CD4-positive, alpha-beta T cell treated with Interleukin-2 at 100 ng/mL for 4 hours (primary cell): Measurements from ENCODE around the gene CAPN5.

Source experiments
- DNase-seq: peaks from one replicate; pipeline ENCODE4 v3.0.0-alpha.2; 2020; ENCODE audit warnings: low spot score

CAPN5 gene

DNA sequence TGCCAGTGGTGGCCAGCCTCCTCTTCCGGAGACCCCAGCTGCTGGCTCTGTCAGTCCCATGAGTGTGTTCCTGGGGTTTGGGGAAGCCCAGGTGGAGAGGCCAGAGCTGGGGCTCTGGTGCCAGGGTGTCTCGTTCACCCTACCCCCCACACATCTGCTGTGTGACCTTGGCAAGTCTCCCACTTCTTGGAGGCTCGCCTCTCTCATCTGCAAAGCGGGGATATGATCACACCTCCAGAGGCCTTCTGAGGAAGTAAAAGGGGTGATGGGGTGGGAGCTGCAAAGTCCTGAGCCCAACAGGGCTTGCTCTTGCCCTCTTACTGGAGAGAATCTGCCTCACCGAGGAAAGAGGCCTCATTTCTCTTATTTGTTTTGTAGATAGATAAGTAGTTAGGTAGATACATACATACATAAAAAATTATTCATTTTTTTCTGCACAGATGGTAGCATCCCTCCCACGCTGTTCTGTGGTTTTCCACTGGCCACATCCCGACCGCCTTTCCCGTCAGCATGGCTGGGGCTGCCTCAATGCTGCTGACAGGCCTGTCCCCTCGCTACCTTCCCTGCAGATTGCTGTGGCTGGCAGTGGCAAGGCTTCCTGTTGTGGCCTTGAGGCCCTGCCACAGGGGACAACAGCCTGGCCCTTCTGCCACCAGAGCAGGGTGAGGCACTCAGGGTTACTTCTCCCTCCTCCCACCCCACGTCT lies 85.2 kb downstream of the CAPN5 start:
- peak; percentile 24 for DNase-seq

DNA sequence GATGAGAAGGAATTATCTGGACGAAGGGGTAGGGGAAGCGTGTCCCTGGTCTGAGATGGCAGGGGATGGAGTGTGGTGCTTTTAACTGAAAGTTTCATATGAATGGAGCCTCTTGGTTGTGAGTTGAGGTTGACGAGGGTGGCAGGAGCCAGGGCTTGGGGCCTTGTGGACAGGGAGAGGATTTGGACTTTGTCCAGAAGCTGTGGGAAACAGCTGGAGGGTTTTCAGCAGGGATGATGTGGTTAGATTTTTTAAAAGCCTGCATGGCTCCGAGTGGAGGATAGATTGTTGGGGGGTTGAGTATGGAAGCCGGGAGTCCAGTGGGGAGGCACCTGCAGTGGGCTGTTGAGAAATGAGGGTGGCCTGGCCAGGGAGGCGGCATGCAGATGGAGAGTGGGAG lies 86.1 kb downstream of the CAPN5 start:
- no peak for DNase-seq

DNA sequence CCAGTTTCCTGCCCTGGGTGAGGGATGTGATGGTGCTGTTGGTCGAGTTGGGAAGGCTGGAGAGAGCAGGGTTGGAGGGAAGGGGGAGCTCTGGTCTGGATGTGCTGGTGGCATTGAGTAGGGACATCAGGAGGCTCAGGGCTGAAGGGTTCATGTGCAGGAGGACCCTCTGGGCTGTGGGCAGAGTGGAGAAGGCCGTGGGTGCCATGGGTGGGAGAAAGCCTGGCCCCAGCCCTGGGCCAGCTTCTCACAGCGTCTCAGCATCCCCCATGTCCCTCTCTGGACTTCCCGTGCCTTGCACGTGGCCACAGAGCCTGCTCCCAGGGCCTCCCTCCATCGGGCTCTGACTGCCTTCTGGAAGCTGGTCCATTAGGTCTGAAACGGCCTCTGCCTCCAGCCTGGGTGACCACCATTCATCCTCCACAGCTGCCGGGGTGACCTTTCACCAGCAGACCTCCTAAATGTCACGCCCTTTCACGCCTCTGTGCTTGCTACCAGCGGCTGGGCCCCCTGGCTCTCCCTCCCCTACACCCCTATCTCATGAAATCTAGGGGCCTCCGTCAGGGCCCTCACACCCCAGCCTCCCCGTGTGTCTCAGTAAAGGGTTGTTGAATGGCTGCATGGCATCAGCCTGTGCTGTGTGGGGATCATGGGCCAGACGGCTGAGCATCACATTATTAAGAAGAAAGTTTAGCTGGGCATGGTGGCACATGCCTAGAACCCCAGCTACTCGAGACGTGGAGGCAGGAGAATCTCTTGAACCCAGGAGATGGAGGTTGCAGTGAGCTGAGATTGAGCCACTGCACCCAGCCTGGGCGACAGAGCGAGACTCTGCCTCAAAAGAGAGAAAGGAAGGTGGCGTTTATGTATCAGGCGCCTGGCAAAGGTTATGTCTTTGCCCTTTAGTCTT lies 86.8 kb downstream of the CAPN5 start:
- no peak for DNase-seq

DNA sequence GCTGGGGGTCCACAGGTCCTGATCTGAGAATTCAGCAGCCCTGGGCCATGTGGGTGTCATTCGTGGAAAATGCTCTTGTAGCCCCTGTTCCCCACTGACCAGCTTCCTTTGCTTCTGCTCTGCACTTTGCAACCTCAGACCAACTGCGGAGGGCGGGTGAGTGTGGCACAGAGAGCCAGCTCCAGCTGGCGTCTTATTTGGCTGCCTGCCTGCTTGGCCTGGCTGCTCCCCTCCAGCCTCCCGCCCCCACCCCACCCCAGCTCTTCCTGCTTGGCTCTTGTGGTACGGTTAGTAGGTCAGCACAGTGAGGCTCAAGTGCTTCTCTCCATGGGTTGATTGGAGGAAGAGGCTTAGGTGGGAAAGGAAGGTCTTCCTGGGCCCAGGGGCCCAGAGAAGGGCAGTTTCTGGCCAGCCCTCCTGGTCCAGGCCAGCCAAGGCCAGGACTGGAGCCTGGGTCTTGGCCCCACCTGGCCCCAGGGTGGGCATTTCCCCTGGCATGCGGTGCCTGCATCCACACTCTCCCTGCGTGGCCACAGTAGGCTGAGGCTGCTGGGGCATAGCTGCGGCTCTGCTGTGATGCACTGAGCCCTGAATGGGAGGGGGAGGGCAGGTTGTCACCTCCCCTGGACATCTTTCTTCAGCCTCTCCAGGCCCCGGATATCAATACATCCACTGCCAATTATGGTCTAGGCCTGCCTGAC lies 87.8 kb downstream of the CAPN5 start:
- DNase-seq, result no peak

DNA sequence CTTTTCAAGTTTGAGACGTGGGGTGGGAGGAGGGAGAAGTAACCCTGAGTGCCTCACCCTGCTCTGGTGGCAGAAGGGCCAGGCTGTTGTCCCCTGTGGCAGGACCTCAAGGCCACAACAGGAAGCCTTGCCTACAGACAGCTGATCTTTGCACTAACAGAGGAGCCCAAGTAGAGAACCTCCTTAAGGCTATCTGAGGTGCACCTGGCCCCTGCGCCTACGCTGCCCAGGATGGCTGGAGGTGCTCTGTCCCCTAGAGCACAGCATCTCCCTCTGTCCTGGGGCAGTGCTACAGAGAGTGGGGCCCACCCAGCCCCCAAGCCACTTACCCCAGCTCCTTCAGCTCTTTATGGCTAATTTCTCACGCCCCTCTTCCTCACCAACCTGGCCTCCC lies 88.3 kb downstream of the CAPN5 start:
- DNase-seq, result no peak

DNA sequence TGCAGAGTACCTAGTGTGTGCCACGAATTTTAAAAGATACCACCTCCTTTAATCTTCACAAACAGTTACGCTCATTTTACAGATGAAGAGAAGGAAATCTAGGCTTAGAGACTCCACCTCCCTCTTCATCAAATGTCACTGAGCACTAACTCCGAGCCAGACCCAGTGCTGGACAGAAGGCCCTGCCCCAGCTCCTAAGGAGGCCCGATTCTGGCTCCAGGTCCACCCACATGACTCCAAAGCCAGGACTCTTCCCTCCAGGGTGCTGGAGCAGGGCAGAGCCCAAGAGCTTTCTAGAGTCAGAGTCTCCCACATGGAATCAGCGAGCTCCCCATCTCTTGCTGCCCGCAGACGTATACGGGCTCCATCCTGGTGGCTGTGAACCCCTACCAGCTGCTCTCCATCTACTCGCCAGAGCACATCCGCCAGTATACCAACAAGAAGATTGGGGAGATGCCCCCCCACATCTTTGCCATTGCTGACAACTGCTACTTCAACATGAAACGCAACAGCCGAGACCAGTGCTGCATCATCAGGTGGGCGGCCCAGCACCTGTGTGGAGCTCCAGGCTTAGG lies 88.9 kb downstream of the CAPN5 start:
- DNase-seq, result no peak

DNA sequence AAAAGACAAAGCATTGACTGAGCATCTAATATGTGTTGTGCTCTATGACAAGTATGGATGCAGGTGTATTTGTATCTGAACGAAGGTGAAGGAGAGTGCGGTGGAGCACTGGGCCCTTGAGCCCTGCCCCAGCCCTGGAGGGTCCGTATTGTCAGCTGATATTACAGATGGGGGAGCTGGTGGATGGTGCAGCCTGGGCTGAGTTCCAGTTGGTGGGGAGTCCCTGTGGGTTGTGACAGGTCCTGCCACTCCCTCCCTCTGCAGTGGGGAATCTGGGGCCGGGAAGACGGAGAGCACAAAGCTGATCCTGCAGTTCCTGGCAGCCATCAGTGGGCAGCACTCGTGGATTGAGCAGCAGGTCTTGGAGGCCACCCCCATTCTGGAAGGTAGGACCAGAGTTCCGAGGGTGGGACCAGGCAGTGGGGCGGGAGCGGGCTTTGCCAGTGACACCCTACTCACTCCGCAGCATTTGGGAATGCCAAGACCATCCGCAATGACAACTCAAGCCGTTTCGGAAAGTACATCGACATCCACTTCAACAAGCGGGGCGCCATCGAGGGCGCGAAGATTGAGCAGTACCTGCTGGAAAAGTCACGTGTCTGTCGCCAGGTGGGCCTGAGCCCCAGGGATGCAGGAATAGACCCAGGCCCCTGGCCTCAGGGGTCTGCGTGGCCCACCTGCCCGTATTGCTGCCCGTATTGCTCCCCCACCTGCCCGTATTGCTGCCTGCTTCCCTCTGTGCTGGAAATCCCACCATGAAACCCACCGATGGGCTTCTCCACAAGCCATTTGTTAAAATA lies 89.8 kb downstream of the CAPN5 start:
- no peak for DNase-seq

DNA sequence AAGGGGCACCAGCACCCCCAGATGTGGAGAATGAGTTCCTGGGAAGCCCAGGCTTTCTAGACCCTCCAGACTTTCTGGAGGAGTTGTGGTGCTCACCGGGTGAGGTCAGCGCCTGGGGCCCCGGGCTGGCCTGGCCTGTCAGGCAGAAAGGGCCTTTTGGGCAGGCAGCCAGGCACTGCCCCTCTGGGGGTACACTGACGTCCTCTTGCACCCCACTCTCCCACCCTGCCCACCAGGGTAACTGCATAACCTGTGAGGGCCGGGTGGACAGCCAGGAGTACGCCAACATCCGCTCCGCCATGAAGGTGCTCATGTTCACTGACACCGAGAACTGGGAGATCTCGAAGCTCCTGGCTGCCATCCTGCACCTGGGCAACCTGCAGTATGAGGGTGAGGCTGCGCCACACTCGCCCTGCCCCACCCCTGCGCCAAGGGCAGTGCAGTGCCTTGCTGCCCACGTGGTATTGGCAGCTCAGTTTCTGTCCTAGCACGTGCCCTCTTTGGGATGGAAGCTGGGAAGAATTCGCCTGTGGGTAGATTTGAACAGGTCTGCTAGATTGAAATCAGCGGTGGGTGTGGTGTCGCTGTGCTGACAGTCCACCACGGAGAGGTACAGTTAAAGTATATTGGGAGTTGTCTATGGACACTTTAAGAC lies 91.4 kb downstream of the CAPN5 start:
- no peak for DNase-seq

DNA sequence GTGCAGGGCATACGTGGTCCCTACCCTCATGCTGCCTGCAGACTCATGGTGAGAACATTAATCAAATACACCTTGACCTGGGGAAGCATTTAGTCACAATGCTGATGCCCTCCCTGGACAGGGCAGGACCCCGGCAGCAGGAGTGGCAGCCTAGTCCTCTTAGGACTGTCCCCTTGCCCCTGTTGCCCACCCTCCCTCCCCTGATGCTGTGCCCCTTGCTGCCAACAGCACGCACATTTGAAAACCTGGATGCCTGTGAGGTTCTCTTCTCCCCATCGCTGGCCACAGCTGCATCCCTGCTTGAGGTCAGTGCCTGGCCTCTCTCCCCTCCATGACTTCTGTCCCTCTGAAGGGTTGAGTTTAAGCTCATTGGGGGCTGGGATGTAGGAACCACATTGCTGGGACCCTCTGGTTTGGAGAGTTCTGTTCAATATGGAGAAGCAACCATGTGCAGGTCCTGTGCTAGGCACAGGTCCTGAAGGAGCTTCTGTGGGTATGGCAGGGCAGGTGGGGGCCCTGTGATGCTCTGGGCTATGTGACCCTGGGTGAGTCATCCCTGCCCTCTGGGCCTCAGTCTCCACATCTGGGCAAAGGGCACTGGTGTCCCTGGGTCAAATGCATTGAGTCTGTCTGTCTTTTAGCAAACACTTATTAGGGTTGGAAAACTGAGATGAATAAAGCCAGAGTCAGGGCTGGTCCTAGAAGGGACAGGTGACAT lies 92.6 kb downstream of the CAPN5 start:
- DNase-seq, result no peak

DNA sequence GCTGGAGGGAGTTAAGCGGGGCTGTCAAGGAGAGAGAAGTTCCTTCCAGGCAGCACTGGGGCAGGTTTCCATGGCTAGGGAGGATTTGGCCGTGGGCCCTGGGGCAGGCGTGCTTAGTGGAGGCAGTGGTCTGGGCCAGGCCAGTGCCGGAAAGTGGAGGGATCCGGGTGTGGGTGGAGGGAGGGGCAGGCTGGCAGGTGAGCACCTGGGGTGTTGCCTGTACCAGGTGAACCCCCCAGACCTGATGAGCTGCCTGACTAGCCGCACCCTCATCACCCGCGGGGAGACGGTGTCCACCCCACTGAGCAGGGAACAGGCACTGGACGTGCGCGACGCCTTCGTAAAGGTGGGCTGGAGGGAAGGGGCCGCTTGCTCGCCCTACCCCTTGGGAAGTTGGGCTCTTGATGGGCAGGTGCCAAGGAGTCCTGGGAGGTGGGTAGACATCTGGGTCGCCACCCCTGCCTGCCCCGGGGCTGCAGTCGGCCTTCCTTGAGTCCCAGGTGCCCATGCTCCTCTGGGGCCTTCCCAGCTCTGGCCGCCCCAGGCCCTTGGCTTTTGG lies 93.2 kb downstream of the CAPN5 start:
- no peak for DNase-seq

DNA sequence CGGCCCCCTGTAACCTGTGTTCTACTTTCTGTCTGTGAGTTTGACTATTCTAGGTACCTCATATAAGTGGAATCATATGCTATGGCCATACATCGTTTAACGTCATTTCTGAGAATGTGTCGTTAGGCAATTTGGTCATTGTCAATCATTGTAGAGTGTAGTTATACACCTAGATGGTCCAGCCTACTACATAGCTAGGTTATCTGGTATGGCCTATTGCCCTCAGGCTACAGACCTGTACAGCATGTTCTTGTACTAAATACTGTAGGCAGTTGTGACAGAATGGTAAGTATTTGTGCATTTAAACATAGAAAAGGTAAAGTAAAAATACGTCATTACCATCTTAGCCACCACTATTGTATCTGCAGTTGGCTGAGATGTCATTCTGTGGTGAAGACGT lies 96.5 kb downstream of the CAPN5 start:
- DNase-seq, result no peak

DNA sequence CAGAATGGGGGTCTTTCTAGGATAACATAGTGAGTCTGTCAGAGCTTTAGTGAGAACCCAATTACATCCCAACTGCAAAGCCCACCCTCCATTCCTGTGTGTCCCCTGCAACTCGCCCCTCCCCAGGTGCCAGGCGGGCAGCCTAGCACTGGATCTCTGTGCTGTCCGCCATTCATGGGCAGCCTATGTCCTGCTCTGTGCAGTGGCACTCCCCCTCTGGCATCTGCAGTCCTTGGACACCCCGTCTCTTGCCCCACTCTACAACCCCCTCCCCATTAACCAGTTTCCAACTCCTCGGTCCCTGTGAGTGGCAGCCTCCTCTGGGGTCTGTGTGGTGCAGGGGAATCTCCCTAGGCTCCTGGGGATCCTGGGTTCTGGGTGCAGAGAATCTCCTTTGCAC lies 98.3 kb downstream of the CAPN5 start:
- DNase-seq, result no peak

DNA sequence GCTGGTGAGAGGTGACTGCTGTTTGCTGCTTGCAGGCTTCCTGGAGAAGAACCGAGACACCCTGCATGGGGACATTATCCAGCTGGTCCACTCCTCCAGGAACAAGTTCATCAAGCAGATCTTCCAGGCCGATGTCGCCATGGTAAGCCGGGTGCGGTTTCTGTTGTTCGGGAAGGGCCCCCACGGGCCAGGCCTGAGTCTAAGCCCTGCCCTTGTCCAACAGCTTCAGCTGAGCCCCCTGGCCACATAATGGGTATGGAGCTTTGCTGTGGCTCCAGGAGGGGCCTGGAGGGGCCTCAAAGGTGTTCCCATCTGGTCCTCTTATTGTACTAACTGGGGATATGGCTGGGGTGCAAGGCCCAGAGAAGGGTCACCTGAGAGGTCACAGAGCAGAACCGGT lies 99.2 kb downstream of the CAPN5 start:
- DNase-seq, result no peak

DNA sequence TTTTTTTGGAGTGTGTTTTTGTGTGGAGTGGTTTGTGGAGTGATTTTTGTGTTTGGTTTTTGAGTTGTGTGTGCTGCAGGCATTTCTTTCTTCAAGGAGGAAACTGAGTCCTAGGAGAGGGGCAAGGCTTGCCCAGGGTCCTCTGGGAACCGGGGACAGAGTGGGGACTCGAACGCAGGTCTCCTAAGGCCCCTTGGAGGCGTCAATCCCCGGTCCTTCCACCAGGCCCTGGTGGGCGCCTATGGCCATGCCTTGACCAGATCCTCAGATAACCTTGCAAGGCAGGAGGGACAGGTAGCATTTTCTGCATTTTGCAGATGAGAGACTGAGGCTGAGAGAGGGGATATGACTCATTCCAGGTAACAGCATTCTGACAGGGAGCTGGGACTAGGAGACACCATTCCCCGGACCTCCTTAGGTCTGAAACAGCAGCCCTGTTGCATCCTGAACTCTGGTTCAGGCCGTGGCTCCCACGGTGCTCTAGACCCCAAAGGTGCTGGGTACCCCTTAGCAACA lies 100.4 kb downstream of the CAPN5 start:
- no peak for DNase-seq

DNA sequence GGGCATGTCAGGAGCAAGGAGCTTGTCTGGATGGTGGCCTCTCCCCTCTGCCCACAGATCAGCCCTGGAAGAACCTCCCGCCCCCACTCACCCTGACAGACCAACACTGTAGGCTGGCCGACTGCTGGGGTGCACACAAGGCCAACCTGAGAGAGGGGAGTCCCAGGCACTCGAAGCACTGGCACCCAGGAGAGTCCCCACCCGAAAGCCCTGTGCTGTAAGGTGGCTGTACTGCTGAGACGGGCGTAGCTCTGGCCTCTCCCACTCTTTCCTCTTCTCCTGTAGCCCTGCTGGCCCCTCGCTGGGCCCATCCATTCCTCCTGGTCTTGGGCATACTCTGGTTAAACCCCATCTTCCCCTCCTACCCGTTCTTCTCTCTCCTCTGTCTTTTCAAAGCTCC lies 101.0 kb downstream of the CAPN5 start:
- DNase-seq, result no peak

DNA sequence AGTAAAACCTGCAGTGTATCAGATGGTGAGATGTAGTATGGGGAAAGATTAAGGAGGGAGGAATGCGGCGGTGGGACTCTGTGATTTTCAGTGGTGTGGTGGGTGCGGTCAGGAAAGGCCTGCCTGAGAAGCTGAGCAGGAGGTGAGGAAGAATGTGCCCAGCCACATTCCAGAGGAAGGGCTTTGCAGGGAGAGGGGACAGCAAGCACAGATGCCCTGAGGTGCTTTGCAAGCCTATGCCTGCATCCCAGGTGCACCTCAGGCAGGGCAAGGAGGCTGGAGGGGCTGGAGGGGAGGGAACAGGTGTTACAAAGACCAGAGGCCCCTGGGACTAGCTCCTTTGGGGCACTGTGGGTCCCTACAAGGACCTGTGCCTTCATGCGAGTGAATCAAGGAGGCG lies 103.3 kb downstream of the CAPN5 start:
- DNase-seq, result no peak

DNA sequence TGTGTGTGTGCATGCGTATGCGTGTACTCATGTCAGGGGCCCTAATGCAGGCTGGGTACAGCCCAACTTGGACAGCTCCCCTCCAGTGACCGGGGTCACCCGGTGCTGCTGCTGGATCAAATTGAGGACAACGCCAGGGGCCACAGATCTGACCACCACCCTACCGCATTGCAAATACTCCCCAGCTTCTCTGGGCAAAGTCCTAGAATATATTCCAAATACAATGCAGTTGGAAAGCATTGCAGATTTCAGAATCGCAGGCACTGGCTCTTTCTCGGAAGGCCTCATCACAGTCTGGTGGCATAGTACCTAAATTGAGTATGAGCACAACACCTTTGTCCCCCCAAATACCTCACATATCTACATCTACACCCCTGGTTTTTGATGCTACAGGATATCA lies 104.5 kb downstream of the CAPN5 start:
- no peak for DNase-seq

DNA sequence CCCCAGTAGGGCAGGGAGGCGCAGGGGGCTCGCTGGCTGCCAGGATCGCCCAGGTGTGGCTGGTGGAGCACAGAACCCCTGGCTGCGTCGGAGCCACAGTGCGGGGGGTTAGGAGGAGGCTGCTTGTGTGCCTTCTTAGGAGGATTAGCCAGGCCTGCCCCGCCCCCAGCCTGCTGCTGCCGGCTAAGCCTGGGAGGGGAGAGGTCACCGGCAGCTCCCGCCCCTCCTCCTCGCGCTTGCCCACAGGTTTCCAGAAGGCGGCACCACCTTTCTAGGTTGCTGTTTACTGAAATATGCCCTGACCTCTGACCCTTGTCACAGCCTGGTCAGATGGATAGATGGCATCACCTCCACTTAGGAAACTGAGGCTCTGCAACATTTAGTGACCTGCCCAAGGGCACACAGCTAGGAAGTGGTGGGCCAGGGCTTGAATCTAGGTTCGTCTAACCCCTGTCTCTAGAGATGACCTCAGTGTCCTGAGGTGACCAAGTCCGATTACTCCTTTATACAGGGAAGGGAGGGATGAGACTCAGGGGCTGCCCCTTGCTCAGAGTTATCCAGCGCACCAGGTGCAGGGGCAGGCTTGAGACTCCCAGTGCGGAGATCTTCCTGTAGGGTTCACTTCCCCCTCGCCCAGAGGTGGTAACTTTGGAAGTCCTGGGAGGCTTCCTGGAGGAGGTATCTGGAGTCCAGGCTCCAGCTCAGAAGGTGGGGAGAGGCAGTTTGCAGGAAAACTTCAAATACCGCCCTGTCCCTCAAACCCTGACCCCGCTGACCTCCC lies 105.3 kb downstream of the CAPN5 start:
- DNase-seq, result no peak

DNA sequence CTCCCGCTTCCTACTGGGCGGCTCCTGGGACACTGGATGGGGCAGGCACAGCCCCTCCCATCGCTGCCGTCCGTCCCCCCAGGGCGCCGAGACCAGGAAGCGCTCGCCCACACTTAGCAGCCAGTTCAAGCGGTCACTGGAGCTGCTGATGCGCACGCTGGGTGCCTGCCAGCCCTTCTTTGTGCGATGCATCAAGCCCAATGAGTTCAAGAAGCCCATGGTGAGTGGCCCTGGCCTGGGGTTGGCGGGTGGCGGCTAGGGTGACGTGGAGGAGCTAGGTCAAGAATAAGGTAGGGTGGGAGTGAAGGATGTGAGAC lies 105.9 kb downstream of the CAPN5 start:
- DNase-seq, result no peak
